HCEC 1CT (cell line): ENCODE results near the gene TTLL4.

ENCODE experiments used
- DNase-seq: peaks from one replicate; pipeline ENCODE4 v3.0.0-alpha.2; 2017

The TTLL4 gene

DNA sequence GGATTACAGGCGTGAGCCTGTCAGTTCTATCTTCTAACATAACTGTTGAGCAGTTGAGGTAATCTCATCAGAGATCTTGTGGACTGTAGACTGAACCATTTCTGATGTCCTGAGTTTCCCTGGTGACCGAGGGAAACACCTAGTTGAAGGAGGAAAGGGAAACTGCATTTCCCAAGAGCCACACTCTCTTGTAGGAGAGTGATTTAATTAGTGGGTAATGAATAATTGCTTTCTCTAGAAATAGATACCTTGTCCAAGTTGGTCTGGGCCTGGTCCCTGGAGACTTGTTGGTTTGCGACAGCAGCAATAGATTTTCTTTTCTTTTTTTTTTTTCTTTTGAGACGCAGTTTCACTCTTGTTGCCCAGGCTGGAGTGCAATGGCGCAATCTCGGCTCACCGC, 7.4 kb downstream of the TTLL4 start:
- no peak for DNase-seq

DNA sequence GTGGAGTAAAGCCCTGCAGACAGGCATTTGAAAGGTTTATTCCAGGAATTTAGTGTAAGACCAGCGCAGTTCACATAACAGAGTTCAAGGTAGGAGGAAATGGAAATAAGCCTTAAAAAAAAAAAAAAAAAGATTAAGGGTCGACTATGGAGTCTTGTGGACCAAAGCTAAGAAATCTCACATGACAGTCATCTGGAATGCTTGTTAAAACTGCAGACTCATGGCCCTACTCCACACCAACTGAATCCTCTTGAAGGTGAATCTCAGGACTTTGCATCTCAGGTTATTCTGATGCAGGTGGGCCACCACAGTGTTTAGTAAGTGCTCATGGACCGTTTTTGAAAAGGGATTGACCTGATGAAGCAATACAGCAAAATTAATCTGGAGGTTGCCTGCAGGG, 8.8 kb downstream of the TTLL4 start:
- no peak for DNase-seq

GRCh38 chr2:218720048-218721041, 9.7 kb downstream of the TTLL4 start:
- DNase-seq: no peak

DNA sequence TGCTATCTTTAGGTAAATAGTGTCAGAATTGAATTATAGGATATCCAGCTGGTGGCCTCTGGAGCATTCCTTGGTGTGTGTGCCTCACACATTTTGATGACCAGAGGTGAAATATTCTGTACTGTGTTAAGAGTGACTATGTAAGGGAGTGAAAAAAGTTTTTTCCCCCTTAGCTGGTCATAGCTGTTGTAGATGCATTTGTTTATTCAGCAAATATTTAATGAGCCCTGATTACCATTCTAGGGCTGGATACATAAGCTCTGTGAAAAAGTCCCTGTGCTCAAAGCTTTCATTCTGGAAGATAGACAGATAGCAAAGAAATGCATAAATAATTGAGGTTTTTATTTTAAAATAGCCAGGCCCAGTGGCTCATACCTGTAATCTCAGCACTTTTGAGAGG, 10.9 kb downstream of the TTLL4 start:
- DNase-seq: no peak

GRCh38 chr2:218721934-218722333, 11.3 kb downstream of the TTLL4 start:
- no peak for DNase-seq

DNA sequence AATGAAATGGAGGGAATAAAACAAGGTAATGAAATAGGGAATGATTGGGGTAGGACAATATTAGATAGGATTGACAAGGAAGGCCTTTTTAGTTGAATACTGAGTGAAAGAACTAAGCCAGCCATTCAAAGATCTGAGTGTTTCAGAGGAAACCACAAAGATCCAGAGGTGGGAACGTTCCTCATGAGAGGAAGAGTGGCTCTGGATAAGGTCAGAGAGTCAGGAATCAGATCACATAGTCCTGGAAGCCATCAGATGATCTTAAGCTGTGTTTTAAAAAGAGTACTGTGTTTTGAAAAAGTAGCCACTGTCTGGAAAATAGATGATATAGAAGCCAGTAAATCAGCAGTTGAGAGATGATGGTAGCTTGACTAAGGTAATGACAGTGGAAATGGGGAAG, 11.8 kb downstream of the TTLL4 start:
- DNase-seq: no peak

GRCh38 chr2:218722876-218723785, 12.5 kb downstream of the TTLL4 start:
- DNase-seq: peak; percentile 30

DNA sequence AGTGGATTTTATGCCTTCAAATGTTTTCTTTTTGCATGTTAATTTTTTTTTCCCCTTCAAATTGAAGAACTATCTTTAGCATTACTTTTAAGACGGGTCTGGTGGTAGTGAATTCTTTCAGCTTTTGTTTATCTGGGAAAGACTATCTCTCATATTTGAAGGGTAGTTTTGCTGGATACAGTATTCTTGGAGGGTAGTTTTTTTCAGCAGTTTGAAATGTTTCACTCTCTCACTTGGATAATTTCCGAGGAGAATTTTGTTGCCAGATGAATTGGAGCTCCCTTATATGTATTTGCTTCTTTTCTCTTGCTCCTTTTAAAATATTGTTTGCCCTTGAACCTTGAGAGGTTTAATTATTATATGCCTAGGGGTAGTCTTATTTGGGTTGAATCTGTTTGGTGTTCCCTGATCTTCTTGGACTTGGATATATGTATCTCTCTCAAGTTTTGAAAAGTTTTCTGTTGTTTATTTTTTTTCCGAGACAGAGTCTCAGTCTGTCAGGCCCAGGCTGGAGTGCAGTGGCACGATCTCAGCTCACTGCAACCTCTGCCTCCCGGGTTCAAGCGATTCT, 15.5 kb downstream of the TTLL4 start:
- no peak for DNase-seq

- peak; percentile 61 for DNase-seq
These were observed 17.0 kb downstream of the TTLL4 start for GRCh38 chr2:218727502-218728165.

DNA sequence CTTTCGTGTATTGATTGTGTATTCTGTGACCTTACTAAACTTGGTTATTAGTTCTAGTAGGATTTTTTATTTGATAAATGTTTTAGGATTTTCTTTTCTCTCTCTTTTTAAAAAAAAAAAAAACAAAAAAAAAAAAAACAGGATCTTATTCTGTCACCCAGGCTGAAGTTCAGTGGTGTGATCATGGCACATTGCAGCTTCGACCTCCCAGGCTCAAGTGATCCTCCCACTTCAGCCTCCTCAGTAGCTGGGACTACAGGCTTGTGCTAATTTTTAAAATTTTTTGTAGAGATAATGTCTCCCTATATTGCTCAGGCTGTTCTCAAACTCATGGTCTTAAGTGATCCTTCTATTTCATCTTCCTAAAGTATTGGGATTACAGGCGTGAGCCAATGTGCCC, 19.0 kb downstream of the TTLL4 start:
- DNase-seq: no peak

DNA sequence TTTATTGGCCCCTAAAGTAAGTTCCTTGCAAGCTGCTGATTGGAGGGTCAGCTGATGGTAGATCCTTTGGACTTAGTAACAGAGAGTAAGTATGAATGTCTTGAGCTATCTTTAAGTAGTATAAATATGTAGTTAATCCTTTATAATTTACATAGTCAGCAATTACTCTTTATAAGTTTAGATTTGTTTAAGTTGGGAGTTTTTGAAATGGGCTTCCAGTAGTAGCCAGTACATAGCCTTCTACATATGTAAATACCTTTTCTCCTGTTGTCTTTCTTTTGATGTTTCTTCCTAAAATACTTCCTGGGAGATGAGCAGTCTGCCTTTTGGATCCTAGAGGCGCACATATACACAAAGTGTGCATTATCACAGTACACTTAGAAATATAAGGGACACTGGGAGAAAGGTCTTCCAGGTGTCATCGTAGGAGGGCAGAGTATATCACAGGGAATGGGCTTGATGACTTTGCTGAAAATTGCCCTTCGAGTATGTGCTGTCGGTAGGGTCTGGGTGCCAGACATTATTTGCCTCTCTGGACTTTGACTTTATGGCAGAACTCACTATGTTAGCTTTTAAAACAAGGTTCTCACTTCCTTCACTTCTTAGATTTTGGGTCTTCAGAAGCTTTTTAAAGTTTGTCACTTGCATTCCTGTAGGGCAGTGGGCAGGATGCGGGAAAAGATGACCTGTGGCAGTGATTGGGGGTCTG, 21.6 kb downstream of the TTLL4 start:
- no peak for DNase-seq

- no peak for DNase-seq
These were observed 22.1 kb downstream of the TTLL4 start for GRCh38 chr2:218732761-218733158.

DNA sequence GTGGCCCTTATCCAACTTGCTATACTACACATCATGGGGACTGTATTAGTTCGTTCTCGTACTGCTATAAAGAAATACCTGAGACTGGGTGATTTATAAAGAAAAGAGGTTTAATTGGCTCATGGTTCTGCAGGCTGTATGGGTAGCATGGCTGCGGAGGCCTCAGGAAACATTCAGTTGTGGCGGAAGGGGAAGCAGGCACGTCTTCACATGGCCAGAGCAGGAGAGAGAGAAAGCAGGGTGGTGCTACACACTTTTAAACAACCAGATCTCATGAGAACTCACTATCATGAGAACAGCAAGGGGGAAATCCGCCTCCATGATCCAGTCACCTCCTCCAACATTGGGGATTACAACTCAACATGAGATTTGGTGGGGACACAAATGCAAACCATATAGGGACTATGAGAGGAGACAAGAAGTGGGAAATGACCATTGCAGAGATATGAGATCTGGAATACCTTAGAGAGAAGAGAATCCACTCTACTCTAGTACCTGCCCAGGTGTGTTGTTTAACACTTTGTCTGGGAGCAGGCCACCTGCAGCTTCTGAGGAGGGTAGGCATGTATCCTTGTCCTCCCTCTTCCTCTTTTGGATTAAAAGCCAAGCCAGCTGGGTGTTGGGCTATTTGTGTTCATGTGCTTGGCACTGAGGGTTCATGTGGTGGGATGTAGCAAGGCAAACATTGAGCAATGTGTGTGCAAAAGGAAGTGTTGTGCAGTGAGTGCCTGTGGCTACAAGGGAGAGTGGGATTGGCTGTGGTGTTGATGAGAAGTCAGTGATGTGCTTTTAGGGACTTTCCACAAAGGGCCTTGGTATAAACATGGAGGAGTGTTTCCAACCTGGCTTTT, 22.8 kb downstream of the TTLL4 start:
- peak; percentile 83 for DNase-seq

DNA sequence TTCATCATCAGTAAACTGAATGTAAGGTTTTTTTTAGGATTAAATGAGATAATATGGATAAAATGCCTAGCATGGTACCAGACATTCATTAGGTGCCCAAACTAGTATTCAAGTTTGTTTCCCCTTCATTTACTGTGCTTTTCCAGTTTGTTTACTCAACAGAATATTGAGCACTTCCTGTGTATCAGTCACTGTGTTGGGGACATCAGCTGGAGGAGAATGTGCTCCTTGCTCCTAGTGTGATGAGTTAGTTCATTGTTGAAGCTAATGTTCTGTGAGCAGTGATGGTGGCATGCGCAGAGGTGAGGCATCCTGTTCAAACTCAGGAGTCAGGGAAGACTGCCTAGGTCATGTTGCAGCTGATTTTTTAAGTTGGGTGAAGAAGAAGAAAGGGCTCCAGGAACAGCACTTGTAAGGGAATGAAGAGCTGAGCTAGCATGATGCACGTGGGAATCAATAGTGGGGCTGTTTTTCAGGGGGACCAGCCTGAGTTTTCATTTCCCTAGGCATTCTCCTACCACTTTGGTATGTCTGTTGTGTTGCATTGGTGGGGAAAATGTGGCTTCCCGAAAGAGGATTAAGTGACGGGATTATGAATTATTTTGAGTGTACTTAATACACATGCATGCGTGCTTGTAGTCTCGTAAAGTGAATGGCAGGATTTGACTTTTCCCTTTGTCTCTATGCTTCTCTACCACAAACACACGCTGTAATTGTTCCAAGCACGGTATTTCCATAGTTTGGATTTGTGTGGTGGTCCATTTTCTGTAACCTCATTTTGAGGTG, 23.7 kb downstream of the TTLL4 start:
- DNase-seq: no peak

- no peak for DNase-seq
These were observed 25.9 kb downstream of the TTLL4 start for GRCh38 chr2:218736531-218736930.

DNA sequence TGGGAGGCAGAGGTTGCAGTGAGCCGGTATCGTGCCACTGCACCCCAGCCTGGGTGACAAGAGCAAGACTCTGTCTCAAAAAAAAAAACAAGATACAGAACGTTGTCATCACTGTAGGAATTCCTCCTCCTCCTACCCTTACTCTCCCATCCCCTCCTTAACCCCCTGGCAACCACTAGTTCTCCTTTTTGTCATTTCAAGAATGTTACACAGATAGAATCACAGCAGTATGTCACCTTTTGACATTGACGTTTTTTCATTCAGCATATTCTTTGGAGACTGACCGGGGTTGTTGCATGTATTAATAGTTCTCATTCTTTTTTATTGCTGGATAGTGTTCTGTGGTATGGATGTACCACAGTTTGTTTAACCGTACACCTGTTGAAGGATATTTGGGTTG, 32.4 kb downstream of the TTLL4 start:
- no peak for DNase-seq

- DNase-seq: no peak
These were observed 34.0 kb downstream of the TTLL4 start for GRCh38 chr2:218744615-218745014.

DNA sequence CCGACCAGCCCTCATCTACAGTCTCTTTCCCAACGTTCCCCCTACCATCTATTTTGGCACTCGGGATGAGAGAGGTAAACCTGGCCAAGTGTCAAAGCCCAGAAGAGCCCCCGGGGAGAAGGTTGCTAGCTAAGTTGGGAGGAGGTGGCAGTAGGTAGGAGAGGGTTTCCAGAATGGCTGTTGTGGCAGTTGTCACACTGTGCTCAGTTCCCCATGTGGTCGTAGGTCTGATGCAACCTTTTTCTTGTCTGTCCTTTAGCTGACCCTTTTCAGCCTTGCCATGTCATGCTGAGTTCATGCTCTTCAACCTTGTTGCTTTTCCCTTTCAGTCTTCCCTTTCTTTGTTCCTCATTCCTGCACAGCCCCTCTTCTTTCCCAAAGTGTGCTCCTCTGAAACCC, 34.5 kb downstream of the TTLL4 start:
- DNase-seq: no peak

DNA sequence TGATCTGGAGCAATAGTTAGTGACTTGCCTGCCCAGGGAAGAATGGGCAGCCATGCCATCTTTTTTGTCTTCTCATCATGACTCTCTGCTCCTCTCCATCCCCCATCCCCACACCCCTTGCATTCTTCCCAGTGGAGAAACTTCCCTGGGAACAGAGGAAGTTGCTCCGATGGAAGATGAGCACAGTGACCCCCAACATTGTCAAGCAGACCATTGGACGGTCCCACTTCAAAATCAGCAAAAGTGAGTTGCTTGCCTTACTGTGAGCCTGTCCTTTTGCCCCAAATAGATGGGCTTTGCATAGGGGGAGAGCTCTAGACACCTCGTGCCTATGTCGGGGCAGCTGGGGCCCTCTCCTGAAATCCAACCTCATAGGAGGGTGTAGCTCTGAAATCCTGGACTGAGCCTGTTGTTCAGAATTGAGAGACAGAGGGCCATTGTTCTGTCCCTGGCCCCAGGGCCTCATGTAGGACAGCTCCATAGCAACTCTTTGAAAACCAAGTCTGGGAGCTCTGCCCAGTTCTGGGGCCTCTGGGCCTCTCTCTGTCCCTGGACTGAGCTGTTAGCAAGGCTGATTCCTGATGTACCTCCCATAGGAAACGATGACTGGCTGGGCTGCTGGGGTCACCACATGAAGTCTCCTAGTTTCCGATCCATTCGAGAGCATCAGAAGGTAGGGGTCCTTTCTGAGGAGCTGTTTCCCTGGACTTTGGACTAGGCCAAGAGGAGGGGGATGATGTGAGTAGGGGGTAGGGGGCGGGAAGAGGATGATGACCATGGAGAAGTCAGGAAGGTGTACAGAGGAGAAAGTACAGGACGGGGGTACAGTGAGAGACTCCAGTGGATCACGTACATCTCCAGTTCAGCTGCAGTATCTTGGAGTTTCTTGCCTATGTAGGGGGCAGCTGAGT, 35.2 kb downstream of the TTLL4 start:
- no peak for DNase-seq
